ENCODE measurements around the gene PHC1. TPM values are rescaled to one million over a fixed set of nuclear protein-coding genes. Genes with fewer than 3 reads are reported as not detected.
"Not testable (repeated sequence)": the region's sequence is repeated elsewhere in the genome, so short reads cannot be mapped to it uniquely, and the experiment has no call there.

The PHC1 gene
- total RNA-seq, 1 donor from 2014 or later: 29.7 TPM

DNA sequence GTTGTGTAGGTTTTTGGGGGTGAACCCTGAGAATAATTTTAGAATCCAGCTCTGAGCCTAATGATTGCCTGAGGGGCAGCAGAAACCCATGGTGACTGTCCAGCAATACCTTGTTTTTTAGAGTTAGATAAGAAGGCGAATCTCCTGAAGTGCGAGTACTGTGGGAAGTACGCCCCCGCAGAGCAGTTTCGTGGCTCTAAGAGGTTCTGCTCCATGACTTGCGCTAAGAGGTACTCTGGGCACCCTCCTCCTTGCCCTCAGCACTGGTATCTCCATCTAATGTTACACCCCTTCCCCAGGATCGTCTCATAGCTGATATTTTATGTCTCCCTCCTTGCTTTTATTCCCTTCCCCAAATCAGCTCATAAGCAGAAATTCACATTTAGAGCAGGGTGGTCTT is 22.4 kb downstream of the PHC1 start:
- H3K27me3 ChIP-seq: no peaks in the 10 kb centered on the region
- H3K27ac ChIP-seq: no peak overlapping the region
- TF ChIP-seq, protein P1, sequence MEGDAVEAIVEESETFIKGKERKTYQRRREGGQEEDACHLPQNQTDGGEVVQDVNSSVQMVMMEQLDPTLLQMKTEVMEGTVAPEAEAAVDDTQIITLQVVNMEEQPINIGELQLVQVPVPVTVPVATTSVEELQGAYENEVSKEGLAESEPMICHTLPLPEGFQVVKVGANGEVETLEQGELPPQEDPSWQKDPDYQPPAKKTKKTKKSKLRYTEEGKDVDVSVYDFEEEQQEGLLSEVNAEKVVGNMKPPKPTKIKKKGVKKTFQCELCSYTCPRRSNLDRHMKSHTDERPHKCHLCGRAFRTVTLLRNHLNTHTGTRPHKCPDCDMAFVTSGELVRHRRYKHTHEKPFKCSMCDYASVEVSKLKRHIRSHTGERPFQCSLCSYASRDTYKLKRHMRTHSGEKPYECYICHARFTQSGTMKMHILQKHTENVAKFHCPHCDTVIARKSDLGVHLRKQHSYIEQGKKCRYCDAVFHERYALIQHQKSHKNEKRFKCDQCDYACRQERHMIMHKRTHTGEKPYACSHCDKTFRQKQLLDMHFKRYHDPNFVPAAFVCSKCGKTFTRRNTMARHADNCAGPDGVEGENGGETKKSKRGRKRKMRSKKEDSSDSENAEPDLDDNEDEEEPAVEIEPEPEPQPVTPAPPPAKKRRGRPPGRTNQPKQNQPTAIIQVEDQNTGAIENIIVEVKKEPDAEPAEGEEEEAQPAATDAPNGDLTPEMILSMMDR (IDR thresholded peaks at IDR 0.05): no peak
- peaks cover 54% of the 10 kb centered on the region for H3K36me3 ChIP-seq
- DNase-seq: no peak
- intact Hi-C loops (cut with DNase I): no loop called here
- no peaks in the 10 kb centered on the region for H3K9me3 ChIP-seq
- ATAC-seq: no peak
- H3K4me3 ChIP-seq: no peak overlapping the region
- H3K4me1 ChIP-seq: no peaks in the 10 kb centered on the region

DNA sequence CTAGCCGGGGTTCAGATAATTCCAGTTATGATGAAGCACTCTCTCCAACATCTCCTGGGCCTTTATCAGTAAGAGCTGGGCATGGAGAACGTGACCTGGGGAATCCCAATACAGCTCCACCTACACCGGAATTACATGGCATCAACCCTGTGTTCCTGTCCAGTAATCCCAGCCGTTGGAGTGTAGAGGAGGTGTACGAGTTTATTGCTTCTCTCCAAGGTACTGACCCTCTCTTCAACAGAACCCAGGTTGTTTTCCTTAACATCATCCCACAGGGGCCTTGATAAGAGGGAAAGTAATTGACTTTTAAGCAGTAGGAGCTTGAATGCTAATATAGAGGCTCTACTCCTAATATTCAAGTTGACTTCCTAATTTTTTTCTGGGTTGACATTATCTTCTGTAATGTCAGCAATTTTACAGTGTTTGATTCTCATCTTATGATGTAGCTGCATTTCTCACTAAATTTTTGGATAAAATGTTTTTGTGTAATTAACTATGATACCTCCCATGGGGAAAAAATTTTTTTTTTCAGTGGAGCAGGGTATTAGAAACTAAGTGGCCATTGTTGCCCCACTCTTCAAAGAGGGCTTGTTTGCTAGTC is 23.6 kb downstream of the PHC1 start:
- intact Hi-C loops (cut with DNase I); H3K9me3 ChIP-seq; H3K27me3 ChIP-seq; DNase-seq; H3K4me3 ChIP-seq; ATAC-seq; H3K27ac ChIP-seq; H3K4me1 ChIP-seq: not testable (repeated sequence)
- H3K36me3 ChIP-seq: peaks cover 66% of the 10 kb centered on the region

DNA sequence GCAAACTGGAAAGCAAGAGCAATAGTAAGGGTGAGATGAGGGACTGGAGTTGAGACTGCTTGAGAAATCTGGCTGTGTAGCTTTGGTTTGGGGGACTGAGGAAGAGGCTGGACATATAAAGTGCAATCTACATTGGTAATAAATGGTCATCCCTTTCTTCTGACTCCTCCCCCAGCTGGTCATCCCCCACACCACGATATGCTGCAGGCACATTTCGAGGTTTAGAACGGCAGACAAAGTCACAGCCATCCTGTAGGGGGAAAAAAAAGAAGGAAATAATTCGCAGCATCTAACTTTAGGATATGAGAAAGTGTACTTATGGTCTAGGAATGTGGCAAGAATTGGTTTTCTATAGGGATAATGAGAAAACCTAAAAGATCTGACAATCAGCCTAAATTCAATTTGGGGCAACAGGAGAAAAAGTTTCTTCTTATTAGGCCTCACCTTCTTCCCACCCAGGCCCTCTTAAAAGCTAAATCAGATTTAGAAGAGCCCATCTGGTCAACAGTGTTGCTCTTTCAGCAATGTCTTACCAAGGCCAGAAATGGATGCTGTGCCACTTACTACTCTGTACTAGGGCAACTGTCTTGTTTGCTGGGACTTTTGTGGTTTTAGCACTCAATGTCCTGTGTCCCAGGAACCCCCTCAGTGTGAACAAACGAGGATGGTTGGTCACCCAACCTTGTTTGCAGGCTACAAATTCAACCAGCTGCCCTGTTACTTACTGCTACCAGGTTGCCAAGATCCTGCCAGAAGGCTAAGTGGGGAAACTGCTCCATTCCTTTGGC is 27.6 kb downstream of the PHC1 start:
- DNase-seq (no peak), ATAC-seq (no peak)
- Histone ChIP-seq H3K9me3 (no peaks in the 10 kb centered on the region), H3K4me1 (no peaks in the 10 kb centered on the region), H3K36me3 (peaks cover 75% of the 10 kb centered on the region), H3K27ac (no peak overlapping the region), H3K4me3 (no peak overlapping the region), H3K27me3 (no peaks in the 10 kb centered on the region)
- TF ChIP-seq, protein P1 (IDR thresholded peaks at IDR 0.05): no peak
- intact Hi-C loops (cut with DNase I): no loop called here

DNA sequence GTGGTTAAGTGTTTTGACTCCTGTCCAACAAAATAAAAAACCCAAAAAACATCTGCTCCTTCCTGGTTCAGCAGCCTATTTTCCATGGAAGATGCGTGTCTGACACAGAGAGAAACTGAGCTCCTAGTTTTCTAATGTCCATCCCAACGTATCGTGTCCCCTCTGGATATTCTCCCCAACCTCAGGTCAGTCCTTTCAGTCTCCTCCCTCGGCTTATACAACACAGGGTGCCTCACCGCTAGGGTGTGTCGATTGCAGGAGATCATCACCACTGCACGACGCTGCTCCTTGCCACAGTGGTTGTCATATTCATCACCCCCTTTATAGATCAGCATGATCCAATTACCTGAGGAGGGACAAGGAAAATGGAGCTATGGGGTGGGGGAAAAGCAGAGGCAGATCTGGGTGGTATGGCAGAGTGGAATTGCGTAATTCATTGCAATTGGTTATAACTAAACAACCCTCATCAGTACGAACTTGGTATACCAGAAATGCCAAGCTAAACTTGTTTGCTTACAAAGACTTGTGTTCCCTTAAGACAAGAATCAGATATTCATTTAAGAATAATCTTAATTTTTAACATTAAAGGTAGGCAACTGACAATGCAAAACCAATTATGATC is 29.4 kb downstream of the PHC1 start:
- no peak for DNase-seq
- H3K27ac ChIP-seq: no peak overlapping the region
- peaks cover 59% of the 10 kb centered on the region for H3K36me3 ChIP-seq
- H3K4me1 ChIP-seq: peaks cover 14% of the 10 kb centered on the region
- H3K9me3 ChIP-seq: no peaks in the 10 kb centered on the region
- intact Hi-C loops (cut with DNase I): no loop called here
- no peaks in the 10 kb centered on the region for H3K27me3 ChIP-seq
- no peak for ATAC-seq
- no peak overlapping the region for H3K4me3 ChIP-seq
- TF ChIP-seq, protein P1 (IDR thresholded peaks at IDR 0.05): no peak

DNA sequence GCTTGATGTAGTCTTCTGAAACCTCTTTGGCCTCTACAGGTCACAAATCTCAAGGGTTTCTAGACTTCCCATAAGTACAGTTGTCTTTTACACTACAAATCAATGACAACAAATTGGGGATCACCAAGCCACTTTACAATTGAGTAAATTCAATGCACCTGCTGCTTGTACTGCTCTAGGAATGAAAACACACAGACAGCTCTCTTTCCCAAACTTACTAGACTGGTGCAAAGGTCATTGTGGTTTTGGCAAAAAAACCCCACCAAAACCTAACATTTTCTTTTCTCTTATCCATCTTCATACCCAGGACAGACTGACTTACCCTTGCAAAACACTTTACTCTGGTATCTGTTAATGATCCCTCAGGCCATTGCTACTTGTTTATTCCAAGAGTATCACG is 32.4 kb downstream of the PHC1 start:
- ATAC-seq: no peak
- TF ChIP-seq, protein P1 (IDR thresholded peaks at IDR 0.05): no peak
- intact Hi-C loops (cut with DNase I): no loop called here

DNA sequence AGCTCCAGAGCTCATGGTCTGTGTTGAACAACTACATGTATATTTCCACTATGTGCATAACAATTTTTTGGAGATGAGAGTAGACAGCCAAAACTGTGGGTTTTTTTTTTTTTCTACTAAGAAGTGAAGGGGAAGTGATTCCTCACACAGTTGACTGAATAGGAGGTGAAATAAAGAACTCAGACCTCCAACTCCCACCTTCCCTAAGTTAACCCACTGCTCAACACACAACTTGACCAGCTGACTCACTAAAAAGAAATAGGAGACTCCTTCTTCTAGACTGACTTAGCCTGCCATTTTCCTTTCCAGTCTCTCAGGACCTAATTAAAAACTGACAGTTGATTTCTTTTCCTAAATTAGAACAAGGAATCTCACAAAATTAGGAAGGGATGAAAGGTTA is 33.4 kb downstream of the PHC1 start:
- H3K27me3 ChIP-seq: no peaks in the 10 kb centered on the region
- no peak overlapping the region for H3K27ac ChIP-seq
- no peak for ATAC-seq
- H3K4me1 ChIP-seq: peaks cover 24% of the 10 kb centered on the region
- TF ChIP-seq, protein P1 (IDR thresholded peaks at IDR 0.05): no peak
- intact Hi-C loops (cut with DNase I): no loop called here
- H3K36me3 ChIP-seq: peaks cover 37% of the 10 kb centered on the region
- no peaks in the 10 kb centered on the region for H3K9me3 ChIP-seq
- peak overlapping the region; percentile 95 for H3K4me3 ChIP-seq
- no peak for DNase-seq

More for the DNA sequence above, 32.4 kb downstream of the PHC1 start:
- DNase-seq: no peak
- no peak overlapping the region for H3K4me3 ChIP-seq
- H3K27me3 ChIP-seq: no peaks in the 10 kb centered on the region
- no peak overlapping the region for H3K27ac ChIP-seq
- H3K9me3 ChIP-seq: no peaks in the 10 kb centered on the region
- H3K36me3 ChIP-seq: peaks cover 47% of the 10 kb centered on the region
- H3K4me1 ChIP-seq: peaks cover 24% of the 10 kb centered on the region
